Activated effector memory CD4-positive, alpha-beta T cell treated with anti-CD3 and anti-CD28 coated beads, Interleukin-2, amount 50 U/mL, for 16 hours (primary cell): ENCODE data around the gene ETV6.
A peak's percentile ranks its signal among the peaks of the same experiment; 100 is the strongest.

Experiments used
- DNase-seq: peaks from one replicate; pipeline ENCODE4 v3.0.0-alpha.2; 2020

Gene ETV6

DNA sequence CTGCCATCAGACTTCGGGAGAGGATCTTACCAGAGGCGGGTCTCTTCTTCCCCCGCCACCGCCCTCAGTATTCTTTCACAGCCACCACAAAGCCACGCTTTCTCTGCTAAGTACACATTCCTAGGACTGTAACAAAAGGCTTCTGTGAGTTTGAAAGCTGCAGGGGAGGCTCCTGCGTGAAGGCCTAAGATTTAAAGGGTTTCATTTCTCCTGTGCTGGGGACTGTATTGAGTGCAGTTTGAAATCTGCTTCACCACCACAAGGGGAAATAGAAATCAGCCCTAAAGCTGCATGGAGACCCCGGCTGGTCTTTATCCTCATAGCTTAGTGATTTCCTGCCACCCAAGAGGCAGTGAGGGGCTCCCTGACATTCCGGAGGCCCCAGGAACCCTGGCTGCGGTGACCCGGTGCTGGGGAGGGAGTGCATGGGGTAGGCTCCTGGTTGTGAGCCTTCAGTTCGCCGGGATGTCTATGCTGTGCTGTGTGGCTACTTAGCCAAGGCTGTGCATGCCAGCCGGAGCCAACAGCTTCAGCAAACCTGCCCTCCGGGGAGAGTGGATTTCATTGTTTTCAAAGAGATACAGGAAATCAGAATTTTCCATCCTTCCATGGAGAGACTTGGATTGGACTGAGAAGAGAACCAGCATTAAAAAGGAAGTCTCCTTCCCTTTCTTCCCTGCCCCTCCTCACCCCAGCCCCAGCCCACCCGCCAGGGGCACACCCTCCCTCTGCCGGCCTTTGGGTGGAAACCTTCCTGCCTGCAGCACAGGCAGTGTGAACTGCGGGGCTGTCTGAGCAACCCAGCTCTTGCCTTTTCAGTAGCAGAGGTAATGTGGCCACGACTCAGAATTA is 163.3 kb downstream of the ETV6 start:
- no peak for DNase-seq

DNA sequence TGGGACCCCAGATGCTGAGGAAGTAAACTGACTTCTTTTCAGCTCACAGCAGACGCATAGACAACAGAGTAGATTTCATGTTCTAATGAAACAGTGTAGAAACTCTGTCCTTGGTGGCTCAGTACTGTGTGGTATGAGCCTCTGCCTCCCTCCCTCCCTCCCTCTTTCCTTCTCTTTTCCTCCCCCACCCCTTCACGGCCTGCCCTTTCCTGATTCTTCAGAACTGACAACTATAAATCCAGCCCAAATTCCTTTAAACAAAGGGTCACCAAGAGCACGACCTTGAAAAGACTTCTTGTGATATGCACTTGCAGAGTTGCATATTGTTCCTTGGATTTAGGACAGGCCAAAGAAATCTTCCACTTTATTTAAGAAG is 164.0 kb downstream of the ETV6 start:
- no peak for DNase-seq

DNA sequence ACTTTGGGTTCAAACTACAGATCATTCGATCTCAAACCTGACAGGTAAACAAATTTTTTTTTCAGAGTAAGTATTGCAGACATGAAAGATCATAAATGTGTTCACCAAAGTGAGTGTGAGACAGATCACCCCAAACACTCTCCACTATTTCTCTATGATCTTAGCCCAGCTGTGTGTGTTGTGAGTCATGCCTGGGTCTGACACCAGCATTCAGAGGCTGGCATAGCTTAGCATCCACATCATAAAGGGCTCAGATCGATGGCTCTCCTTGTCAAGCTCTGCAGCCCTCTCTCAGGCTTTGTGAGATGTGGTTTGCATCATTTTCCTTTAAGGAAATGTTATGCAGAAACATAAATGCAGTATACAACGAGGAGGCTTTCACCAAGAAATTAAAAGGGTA is 164.9 kb downstream of the ETV6 start:
- no peak for DNase-seq

DNA sequence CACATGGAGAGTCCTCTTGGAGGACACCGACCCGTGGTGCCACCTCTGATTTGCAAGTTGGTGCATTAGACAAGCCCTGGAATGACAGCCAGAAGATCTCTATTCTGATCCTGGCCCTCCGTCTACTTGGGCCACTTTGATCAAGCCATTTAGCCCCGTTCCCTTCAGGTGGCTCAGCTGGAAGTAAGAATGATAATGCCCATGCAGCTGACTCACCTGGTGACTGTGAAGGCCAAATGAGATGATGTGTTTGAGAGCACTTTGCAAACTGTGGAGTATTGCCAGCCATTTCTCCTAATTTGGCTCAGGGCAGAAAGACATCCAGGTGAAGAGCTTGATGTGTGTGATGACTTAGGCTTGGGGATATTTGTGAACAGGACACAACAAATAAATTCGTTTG is 165.9 kb downstream of the ETV6 start:
- DNase-seq, result no peak

DNA sequence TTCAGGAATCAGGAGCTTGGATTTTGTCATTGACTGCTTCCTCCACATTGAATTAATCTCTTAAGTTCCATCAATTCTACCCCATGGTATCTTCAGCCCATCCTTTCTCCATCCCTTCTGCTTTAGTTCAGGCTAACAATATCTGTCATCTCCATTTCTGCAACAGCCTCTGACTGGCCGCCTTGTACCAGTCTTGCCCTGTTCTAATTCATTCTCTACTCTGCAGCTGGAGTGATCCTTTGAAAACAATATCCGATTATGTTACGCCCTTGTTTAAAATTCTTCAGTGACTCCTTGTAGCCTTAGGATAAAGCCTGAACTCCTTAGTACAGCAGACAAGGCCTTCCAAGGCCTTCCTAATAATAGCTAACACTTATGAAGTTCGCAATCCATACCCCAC is 170.2 kb downstream of the ETV6 start:
- no peak for DNase-seq

DNA sequence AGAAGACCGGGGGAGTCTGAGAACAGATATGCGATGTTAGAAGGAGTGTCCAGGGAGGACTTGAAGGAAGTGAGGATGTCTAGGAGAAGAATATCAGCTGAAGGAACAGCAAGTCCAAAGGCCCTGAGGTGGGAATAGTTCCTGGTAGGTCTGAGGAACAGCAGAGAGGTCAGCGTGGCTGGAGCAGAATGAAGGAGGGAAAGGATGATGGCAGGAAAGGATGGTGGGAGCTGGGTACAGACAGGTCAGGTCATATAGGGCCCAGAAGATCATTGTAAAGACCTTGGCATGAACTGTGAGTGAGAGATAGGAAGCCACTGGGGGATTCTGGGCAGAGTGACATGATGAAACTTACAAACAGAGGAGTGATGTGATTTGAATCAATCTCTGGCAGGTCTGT is 171.0 kb downstream of the ETV6 start:
- no peak for DNase-seq

DNA sequence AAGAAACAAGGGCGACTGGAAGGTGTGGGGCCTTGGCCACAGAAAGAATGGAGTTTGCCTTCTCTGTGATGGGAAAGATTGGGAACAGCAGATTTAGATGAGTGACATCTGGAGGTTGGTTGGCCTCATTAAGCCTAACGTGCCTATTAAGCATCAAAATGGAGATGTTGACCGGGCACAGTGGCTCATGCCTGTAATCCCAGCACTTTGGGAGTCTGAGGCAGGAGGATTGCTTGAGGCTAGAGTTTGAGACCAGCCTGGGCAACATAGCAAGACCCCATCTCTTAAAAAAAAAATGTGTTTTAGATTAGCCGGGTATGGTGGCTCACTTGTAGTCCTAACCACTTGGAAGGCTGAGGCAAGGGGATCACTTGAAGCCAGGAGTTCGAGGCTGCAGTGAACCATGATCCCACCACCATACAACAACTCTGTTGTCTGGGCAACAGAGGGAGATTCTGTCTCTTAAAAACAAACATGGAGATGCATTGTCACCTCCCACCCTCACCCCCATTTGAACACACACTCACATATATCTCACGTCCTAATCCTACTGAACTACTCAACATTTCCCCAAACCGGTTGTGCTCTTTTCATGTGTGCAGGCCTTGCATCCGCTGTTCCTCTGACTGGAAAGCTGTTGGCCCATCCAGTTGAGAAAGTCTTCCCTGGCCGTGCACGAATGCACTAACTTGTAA is 172.1 kb downstream of the ETV6 start:
- no peak for DNase-seq

DNA sequence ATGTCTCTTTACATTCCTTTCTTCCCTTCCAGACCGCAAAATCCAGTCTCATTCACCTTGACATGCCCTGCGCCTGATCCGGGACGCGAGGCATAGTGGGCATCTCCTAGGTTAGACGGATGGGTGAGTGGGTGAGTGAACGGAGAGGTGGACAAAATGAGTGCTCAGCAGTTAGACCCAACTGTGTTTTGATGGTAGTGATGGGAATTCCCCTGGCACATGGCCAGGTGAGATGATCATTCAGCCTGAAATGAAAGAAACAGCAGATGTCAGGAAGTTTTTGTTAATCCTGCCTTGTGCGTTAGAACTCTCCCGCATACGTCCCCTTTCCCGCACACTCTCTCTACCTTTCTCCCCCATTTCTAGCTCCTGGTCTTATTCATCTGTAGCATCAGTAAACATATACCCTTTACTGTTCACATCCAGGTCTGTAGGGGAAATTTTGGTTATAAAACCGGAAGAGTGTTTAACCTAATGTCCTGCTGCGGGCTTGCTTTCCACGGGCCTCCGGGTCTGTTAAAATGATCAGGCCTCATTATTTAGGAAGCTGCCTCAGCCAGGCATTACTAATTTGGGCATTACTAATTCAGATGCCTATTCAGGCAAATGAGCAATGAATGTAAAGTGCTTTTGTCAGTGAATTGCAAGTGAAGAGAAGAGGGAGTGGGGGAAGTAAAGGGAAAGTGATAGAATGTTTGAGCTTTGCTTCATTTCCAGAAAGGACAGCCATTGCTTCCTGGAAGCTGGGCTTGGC is 172.8 kb downstream of the ETV6 start:
- peak; percentile 87 for DNase-seq

DNA sequence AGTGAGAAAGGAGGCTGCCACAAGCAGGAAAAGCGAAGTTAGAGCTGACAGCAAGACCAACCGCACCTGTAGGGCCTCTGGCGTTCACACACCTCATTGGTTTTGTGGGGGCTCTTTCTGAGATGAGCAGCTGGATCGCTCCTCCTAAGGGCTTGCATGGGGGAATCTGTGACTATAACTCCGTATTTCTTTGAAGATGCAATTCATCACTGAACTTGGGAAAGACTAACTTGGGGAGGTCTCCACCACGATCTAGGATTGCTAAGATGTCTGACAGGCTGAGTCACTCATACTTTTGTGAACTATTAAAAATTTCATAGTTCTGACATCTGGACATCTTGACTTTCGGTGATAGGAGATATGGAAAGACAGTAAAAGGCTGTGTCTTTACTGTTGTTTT is 173.6 kb downstream of the ETV6 start:
- DNase-seq, result no peak

DNA sequence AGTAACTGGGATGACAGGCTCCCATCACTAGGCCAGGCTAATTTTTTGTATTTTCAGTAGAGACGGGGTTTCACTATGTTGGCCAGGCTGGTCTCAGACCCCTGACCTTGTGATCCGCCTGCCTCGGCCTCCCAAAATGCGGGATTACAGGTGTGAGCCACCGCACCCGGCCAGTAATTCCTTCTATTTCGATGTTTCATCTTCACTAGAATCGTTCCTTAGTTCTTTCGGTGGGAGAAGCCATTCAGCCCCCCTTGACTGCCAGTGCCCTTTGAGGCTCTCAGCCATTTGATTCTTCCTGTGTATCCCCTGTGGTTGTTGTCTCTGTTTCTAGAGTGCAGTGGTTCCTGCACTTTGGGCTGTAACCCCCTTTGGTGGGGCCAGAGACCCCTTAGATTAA is 174.1 kb downstream of the ETV6 start:
- no peak for DNase-seq

DNA sequence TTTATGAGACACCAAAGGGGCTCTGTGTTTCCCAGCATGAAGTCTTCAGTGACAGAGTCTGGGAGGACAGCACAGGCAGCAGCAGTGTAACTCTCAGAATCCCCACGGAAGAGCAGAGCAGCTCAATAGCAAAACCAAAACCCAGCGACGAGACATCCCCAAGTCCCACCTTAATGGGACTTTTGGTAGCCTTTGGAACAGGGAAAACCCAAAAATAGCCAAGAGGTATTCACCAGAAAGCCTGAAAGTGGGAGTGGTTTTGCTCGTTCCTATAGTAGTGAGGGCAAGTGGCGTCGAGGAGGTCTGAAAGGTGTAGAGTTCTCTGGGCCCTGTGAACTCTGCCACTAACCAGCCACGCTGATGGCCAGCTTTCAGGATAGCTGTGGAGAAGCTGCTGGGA is 174.6 kb downstream of the ETV6 start:
- DNase-seq, result no peak

DNA sequence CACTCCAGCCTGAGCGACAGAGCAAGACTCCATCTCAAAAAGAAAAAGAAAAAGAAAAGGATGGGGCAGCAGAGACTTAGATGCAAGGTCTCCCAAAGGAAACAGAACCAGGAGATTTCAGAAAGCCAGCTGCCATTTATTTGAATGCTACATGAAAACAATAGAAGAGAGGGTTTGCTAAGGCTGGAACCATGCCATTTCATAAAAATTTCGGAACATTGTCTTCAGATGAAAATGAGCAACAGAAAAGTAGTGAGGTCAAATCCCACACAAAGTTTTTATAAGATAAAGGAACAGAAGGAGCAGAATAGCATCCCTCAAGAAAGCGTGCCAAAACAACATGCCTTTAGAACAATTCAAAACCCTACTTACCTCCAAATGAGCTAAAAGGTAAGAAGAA is 175.3 kb downstream of the ETV6 start:
- no peak for DNase-seq

DNA sequence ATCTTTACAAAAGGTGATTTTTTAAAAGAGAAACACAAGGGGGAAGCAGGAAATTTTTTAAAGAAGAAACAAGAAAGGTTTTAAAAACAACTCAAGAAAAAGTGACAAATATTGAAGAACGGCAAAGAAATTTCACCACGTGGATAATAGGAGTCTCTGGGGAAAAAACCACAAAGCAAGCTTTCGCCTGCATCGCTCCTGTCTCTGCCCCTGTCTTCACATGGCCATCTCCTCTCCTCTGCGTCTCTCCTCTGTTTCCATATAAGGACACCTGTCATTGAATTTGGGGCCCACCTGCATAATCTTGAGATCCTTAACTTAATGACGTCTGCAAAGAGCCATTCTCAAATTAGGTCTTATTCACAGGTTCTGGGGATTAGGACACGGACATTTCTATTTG is 175.8 kb downstream of the ETV6 start:
- DNase-seq, result no peak

DNA sequence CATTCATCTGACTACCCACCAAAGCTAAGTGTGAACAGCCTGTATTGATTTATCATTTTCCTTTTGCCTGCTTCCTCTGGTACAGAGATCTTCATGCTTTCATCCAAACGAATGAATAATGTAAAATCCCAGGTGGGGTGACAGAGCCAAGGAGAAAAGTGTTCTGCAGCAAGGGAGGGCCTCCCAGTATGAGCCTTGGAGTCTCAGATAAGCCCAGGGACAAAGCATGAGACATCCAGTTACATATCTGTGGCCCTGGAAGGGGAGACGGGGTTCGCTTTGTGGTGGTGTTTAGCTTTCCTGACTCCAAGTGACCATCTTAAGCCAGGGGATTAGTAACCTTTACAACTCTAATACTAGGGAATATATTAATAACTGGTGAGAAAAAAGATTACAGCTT is 177.1 kb downstream of the ETV6 start:
- no peak for DNase-seq

DNA sequence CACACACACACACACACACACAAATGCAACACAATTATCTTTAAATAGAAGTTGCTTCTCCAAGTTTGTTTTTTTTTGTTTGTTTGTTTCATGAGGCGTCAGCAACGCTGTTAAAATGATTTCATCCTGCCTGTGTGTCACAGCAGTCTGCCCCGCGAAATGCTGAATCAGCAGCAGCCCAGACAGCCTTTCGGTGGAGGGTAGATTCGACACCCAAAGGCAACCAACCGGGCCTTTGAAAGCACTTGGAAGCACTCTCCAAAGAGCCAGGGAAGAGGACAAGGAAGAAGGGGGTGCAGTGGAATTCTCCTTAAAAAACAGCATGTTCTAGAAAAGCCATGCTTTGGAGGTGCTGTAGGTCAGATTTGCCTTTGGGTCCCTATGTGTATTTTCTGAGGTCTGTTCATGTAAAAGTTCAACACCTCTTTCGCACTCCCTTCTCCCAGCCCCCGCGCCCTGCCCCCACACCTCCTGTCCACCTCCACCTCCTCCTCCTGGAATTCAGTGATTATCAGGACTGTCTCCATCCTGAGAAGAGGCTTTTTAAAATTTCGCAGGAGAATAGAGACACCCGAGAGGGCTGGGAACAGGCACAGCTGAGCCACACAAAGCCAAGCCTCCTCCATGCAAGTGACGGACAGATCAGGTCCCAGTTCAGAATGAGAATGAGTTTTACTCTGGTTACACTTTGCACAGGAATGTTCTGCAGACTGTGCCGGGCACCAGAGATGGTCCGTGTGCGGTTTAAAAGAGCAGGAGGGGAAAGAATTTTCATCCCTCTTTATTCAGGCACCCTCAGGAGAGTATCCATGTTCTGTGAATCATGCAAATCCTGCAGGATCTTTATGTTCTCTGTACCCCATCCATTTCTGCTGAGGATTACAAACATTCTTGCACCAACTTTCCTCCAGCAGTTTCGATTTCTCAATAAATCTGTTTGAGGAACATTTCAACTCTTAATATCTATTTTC is 177.9 kb downstream of the ETV6 start:
- peak; percentile 67 for DNase-seq

DNA sequence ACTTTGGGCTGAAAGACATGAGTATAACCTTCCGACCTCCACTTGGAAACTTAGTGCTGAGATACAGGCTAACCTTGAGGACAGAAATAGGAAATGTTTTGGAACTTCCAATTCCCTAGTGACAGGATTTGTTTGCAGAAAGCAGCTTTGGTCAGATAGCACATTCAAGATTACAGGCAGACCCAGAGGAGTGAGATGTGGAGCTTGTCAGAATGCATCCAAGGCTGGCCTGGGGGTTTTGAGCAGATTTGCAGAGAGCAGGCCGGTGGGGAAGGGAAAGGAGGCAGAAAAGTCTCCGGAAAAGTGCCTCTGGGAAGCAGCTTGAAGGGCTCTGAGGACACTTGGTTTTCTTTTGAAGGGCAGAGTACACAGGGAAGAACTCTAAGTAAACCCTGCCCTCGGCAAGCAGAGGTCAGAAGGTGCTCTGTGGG is 180.3 kb downstream of the ETV6 start:
- no peak for DNase-seq

DNA sequence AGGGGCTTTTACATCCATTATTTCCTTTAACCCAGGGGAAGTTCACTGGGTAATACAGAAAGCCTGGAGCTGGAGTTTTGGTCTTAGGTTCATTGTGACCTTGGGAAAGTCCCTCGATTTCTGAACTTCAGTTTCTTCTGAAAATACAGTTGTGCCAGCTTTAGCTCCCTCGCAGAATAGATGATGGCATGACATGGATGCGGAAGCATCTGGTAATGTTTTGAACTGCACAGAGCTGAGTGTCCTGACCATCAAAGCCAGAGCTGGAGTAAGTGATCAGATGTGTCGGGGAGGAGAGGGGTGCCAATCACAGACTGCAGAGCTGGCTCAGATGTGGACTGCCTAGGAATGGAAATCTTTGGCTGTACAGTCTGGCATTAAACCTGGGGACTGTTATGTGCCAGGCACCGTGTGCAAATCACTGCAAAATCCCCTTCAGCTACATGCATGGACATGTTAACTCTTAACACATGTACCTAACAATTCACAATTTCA is 180.9 kb downstream of the ETV6 start:
- no peak for DNase-seq

DNA sequence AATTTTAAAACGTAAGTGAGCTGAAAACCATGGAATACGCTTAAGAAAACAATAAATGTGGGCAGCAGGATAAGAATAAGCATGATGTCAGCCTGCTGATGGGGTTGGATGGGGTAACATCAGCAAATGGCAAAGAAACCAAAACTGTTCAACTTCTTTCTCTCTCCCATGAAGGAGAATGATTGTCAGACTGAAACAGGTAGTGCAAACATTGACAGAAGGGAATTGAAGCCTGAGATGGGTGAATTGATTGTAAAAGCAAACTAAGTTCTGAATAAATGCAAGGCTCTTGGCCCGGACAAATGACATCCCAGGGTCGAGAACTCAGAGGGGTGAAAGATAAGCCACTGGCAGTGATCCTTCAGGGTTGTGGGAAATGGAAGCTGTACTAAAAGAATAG is 182.6 kb downstream of the ETV6 start:
- DNase-seq, result no peak

DNA sequence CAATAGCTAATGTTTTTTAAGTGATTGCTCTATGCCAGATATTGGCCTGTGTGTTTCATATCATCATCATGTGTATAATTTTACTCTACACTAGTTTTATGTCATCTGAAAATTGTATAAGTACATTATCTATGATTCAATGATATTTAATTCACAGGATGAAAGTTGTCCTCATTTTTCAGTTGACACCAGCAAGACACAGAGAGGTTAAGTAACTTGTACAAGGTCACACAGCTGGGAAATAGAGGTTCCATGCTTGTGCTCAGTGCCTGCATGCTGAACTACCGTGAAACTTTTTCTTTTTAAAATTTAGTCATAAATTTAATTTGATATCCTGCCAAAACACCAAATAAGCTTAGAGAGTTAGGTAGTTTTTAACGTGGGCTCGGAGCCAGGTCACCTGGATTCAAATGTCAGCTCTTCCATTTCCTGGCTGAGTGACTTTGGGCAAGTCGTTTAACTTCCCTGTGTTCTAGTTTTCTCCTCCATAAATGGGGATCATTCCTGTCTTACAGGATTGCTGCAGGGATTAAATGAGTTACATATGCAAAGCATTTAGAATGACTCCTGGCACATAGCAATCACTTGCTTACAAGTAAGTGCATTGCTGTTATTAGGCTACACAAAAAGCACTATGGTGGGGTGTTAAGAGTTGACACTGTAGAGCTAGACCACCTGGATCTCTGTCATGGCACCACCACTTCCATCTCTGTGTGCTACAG is 183.9 kb downstream of the ETV6 start:
- DNase-seq, result no peak

DNA sequence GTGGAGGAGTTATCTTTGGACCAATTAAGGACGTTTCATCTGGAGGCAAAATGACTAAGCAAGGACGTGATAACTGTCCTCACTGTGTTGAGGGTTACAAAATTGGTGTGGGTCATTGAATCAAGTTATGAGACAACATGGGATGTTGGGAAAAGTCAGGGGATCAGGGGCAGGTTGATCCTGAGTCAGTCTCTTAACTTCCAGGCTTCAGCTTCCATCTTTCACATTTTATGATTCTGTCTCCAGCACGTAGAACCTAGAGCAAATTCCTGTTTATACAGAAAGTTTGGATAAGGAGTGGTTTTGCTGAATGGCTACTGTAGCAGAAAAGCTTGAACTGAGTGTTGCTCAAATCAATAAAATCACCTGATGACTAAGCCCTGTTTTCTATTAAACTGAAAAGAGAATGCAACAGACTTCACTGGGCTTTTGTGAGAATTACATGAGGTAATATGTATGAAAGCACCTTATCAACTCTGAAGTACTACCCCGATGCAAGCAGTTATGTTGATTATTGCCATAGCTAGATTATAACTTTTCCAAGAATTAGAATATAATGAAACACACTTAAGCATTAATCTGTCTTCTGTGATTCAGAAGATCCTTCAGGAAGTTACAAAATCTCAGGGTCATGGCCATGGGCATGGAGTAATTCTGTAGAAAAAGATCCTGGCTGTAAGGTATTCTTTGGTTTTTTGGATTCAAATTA is 184.8 kb downstream of the ETV6 start:
- no peak for DNase-seq

DNA sequence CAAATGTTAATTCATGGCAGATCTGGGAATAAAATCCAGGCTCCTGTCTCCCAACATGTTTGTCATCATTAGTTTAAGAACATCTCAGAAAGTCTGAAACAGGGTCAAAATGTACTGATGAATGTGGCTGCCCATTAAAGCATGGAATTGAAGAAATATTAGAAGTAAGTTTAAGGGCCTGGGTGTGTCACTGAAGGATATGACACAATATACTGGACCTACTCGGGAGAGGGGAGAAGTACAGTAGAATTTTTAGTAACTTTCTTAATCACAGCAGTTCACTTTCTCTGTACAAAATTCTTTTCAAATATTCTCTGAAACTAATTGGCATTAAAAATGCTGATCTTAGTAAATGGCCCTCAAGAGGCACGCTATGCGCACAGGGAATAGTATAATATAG is 185.5 kb downstream of the ETV6 start:
- DNase-seq, result no peak
